ENCODE results near the gene UBE2V1. TPM values are rescaled to one million over a fixed set of nuclear protein-coding genes. Genes with fewer than 3 reads are reported as not detected.

The UBE2V1 gene
- total RNA-seq, 1 donor from 2014 or later: 150 TPM

DNA sequence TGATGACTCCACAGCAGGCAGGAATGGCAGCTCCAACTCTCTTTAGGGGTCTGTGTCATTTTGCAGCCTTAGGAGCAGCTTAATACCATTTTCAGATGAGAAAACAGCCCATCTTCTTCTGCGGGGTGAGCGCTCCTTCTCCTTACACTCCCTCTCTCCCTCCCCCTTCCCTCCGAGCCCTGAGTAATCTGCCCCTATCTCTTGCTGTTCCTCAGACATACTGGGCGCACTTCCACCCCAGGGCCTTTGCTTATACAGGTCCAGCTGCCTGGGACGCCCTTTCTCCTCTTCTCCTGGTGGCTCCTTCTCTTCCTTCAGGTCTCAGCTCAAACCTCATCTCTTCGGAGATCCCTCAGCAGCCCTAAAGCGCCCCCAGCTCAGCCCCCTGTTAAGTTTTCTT is 75.4 kb downstream of the UBE2V1 start:
- TF ChIP-seq, protein P1, sequence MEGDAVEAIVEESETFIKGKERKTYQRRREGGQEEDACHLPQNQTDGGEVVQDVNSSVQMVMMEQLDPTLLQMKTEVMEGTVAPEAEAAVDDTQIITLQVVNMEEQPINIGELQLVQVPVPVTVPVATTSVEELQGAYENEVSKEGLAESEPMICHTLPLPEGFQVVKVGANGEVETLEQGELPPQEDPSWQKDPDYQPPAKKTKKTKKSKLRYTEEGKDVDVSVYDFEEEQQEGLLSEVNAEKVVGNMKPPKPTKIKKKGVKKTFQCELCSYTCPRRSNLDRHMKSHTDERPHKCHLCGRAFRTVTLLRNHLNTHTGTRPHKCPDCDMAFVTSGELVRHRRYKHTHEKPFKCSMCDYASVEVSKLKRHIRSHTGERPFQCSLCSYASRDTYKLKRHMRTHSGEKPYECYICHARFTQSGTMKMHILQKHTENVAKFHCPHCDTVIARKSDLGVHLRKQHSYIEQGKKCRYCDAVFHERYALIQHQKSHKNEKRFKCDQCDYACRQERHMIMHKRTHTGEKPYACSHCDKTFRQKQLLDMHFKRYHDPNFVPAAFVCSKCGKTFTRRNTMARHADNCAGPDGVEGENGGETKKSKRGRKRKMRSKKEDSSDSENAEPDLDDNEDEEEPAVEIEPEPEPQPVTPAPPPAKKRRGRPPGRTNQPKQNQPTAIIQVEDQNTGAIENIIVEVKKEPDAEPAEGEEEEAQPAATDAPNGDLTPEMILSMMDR (IDR thresholded peaks at IDR 0.05; ENCODE audit: unreplicated experiment): no peak
- Mint-ChIP-seq H3K9me3 (ENCODE audit: low read depth) (no peaks in the 10 kb centered on the region), H3K4me3 (ENCODE audit: low read depth) (no peak overlapping the region), H3K36me3 (ENCODE audit: insufficient read depth) (no peaks in the 10 kb centered on the region), H3K4me1 (ENCODE audit: low read depth) (peaks cover 5% of the 10 kb centered on the region), H3K27ac (no peak overlapping the region), H3K27me3 (peaks cover 5% of the 10 kb centered on the region)
- no peak for DNase-seq (ENCODE audit: low spot score, unreplicated experiment)

DNA sequence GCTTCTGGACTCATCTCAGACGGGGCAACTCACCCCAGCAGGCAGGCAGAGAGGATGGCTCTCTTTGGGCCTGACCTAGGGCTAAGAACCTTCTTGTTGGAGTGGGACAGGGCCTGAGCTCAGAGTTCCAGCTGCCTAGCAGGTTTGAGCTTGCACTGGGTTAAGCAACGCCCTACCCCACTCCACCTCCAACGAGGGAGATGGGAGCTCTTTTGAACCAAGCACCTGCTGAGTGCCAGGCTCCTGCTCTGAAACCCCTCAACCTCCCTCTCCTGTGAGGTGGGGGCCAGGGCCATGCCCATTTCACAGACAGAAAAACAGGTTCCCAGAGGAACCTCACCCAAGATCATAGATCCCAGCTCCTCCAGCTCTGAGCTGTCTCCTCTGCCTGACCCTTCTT is 75.8 kb downstream of the UBE2V1 start:
- Mint-ChIP-seq H3K4me3 (ENCODE audit: low read depth) (no peak overlapping the region), H3K27me3 (peaks cover 5% of the 10 kb centered on the region), H3K9me3 (ENCODE audit: low read depth) (no peaks in the 10 kb centered on the region), H3K36me3 (ENCODE audit: insufficient read depth) (no peaks in the 10 kb centered on the region), H3K4me1 (ENCODE audit: low read depth) (peaks cover 5% of the 10 kb centered on the region), H3K27ac (no peak overlapping the region)
- TF ChIP-seq, protein P1 (IDR thresholded peaks at IDR 0.05; ENCODE audit: unreplicated experiment): no peak
- DNase-seq (ENCODE audit: low spot score, unreplicated experiment): no peak

DNA sequence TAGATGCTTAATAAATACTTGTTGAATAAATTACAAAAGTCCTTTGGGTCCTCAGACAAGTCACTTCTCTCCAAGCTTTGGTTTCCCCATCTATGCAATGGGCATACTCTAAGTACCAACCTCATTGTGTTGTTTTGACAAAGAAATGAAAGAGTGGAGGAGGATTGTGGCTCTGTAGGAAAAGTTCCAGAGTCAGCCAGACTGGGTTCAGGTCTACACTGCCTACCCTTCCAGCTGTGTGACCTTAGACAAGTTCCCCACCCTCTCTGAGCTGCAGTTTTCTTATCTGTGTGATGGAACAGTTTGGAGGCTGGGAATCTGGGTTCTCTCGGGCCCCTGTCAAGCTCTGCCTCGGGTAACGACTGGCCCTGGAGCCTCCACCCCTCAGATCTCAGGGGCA is 76.2 kb downstream of the UBE2V1 start:
- Mint-ChIP-seq H3K4me3 (ENCODE audit: low read depth) (no peak overlapping the region), H3K27ac (no peak overlapping the region), H3K27me3 (peaks cover 6% of the 10 kb centered on the region), H3K36me3 (ENCODE audit: insufficient read depth) (no peaks in the 10 kb centered on the region), H3K4me1 (ENCODE audit: low read depth) (peaks cover 5% of the 10 kb centered on the region), H3K9me3 (ENCODE audit: low read depth) (no peaks in the 10 kb centered on the region)
- DNase-seq (ENCODE audit: low spot score, unreplicated experiment): no peak
- TF ChIP-seq, protein P1 (IDR thresholded peaks at IDR 0.05; ENCODE audit: unreplicated experiment): no peak

DNA sequence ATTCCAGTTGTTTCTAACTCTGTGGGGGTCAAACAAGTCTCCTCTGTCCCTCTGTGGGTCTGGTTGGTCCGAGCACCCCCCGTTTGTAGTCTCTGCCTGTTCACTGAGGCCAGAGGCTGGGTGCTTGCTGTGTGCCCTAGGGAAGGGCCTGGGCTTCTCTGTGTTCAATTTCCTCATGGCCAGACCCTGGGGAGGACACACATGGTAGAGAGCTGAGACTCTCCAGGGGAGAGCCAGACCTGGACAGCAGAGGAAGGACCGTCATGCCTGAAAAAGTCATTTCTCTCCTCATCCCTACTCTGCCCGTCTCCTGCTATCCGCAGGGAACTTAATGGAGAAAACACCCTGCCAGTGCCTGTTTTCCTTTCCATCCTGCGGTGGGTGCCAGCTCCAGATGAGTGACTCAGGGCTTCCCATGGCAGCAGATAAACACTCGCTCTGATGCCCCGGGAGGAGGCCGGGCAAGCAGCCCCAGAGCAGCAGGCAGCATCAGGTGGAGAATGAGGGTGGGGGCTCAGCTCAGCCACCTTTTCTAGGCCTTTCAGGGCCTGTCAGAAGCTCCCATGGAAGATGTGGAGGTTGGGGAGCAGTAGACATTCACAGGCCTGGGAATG is 78.3 kb downstream of the UBE2V1 start:
- H3K27ac Mint-ChIP-seq: no peak overlapping the region
- no peak overlapping the region for H3K4me3 Mint-ChIP-seq (ENCODE audit: low read depth)
- peaks cover 8% of the 10 kb centered on the region for H3K27me3 Mint-ChIP-seq
- TF ChIP-seq, protein P1 (IDR thresholded peaks at IDR 0.05; ENCODE audit: unreplicated experiment): no peak
- H3K9me3 Mint-ChIP-seq (ENCODE audit: low read depth): no peaks in the 10 kb centered on the region
- peaks cover 5% of the 10 kb centered on the region for H3K4me1 Mint-ChIP-seq (ENCODE audit: low read depth)
- no peak for DNase-seq (ENCODE audit: low spot score, unreplicated experiment)
- H3K36me3 Mint-ChIP-seq (ENCODE audit: insufficient read depth): no peaks in the 10 kb centered on the region

- Mint-ChIP-seq H3K4me3 (ENCODE audit: low read depth) (no peak overlapping the region), H3K4me1 (ENCODE audit: low read depth) (no peaks in the 10 kb centered on the region), H3K36me3 (ENCODE audit: insufficient read depth) (no peaks in the 10 kb centered on the region), H3K27me3 (peaks cover 8% of the 10 kb centered on the region), H3K27ac (no peak overlapping the region), H3K9me3 (ENCODE audit: low read depth) (no peaks in the 10 kb centered on the region)
- no peak for DNase-seq (ENCODE audit: low spot score, unreplicated experiment)
- TF ChIP-seq, protein P1 (IDR thresholded peaks at IDR 0.05; ENCODE audit: unreplicated experiment): no peak
Observed at GRCh38 chr20:50032955-50033666, 79.8 kb downstream of the UBE2V1 start.

Other genes with a start within 250 kb of the UBE2V1 start
- gene SPATA2, start 197.6 kb downstream of the UBE2V1 start, total RNA-seq: 9.5 and 10.2 TPM in 2 replicates
- 56.6 and 62.3 TPM in 2 replicates for gene RNF114, start 176.8 kb downstream of the UBE2V1 start, total RNA-seq
- gene SNAI1, start 130.2 kb downstream of the UBE2V1 start, total RNA-seq: 1.3 and 1.7 TPM in 2 replicates
- 26.0 and 31.0 TPM in 2 replicates for gene PEDS1, start 40.6 kb upstream of the UBE2V1 start, total RNA-seq
- 19.6 and 21.3 TPM in 2 replicates for gene CEBPB, start 77.7 kb upstream of the UBE2V1 start, total RNA-seq

Measured in progenitor cell of endocrine pancreas (in vitro differentiated cells).